Neural cell (in vitro differentiated cells): ENCODE measurements around the gene TIMP4. TPM values are rescaled to one million over a fixed set of nuclear protein-coding genes. Genes with fewer than 3 reads are reported as not detected.

ENCODE experiments used
- H2AFZ ChIP-seq: fragments of 200-600, 300-800 bp; sonication (generic), shearing (Covaris generic); 2 replicates; pipeline ENCODE4 v1.6.0; 2014; ENCODE audit warnings: low read depth, mild to moderate bottlenecking, antibody characterized with exemption, low read length, moderate library complexity
- H3F3A ChIP-seq: fragments of 200-600 bp; shearing (Covaris generic); 2 replicates; pipeline ENCODE4 v1.6.1; 2016; ENCODE audit warnings: mild to moderate bottlenecking, moderate library complexity, mixed read lengths, antibody characterized with exemption, low read length; ENCODE audit not compliant: insufficient read depth, poor library complexity, severe bottlenecking
- H3K27ac ChIP-seq: fragments of 200-600, 300-800 bp; sonication (generic), shearing (Covaris generic); 2 replicates; pipeline ENCODE4 v1.5.1; 2014; ENCODE audit warnings: mild to moderate bottlenecking, low read length, moderate library complexity
- H3K27me3 ChIP-seq: fragments of 300-800, 200-600 bp; sonication (generic), shearing (Covaris generic); 2 replicates; pipeline ENCODE4 v1.6.0; 2014; ENCODE audit warnings: mild to moderate bottlenecking, low read depth, low read length, moderate library complexity; ENCODE audit not compliant: insufficient read depth
- H3K36me3 ChIP-seq: fragments of 300-800, 200-600 bp; sonication (generic), shearing (Covaris generic); 2 replicates; pipeline ENCODE4 v1.5.1; 2014; ENCODE audit warnings: mild to moderate bottlenecking, antibody characterized with exemption, low read length, moderate library complexity; ENCODE audit not compliant: insufficient read depth
- H3K4me2 ChIP-seq: fragments of 300-800, 200-600 bp; sonication (generic), shearing (Covaris generic); 2 replicates; pipeline ENCODE4 v1.6.0; 2014; ENCODE audit warnings: mild to moderate bottlenecking, low read length
- H3K4me3 ChIP-seq: fragments of 300-800, 200-600 bp; sonication (generic), shearing (Covaris generic); 2 replicates; pipeline ENCODE4 v1.5.1; 2014; ENCODE audit warnings: mild to moderate bottlenecking, low read length, moderate library complexity
- H3K79me2 ChIP-seq: fragments of 200-600 bp; shearing (Covaris generic); replicated peaks from 2 replicates; pipeline ENCODE4 v1.6.0; 2014; ENCODE audit warnings: mild to moderate bottlenecking, low read length, moderate library complexity; ENCODE audit not compliant: insufficient read depth
- H3K9ac ChIP-seq: fragments of 300-800, 200-600 bp; sonication (generic), shearing (Covaris generic); 2 replicates; pipeline ENCODE4 v1.6.1; 2016; ENCODE audit warnings: mild to moderate bottlenecking, low read length, mixed read lengths
- H3K9me2 ChIP-seq: fragments of 200-600 bp; shearing (Covaris generic); 2 replicates; pipeline ENCODE4 v1.6.1; 2016; ENCODE audit warnings: mild to moderate bottlenecking, low read length, mixed read lengths; ENCODE audit not compliant: insufficient read depth
- H3K9me3 ChIP-seq: fragments of 200-600, 300-800 bp; sonication (generic), shearing (Covaris generic); 2 replicates; pipeline ENCODE4 v1.6.1; 2016; ENCODE audit warnings: mild to moderate bottlenecking, mixed run types, low read length, moderate library complexity, mixed read lengths
- H4K20me1 ChIP-seq: fragments of 200-600 bp; shearing (Covaris generic); 2 replicates; pipeline ENCODE4 v1.6.1; 2016; ENCODE audit warnings: mild to moderate bottlenecking, mixed run types; ENCODE audit not compliant: insufficient read depth
- CTCF ChIP-seq: fragments of 450-650 bp; IDR thresholded peaks from 2 replicates; pipeline ENCODE4 v1.5.1; 2014; ENCODE audit warnings: antibody characterized with exemption, mild to moderate bottlenecking, moderate library complexity; ENCODE audit not compliant: poor library complexity, severe bottlenecking
- EP300 ChIP-seq: fragments of 450-650 bp; conservative IDR thresholded peaks from 2 replicates; pipeline ENCODE4 v1.6.1; 2014; ENCODE audit warnings: antibody characterized with exemption, mild to moderate bottlenecking, moderate library complexity; ENCODE audit not compliant: poor library complexity, severe bottlenecking
- EZH2 ChIP-seq: fragments of 200-600, 300-800 bp; shearing (Covaris generic), sonication (generic); IDR thresholded peaks from 2 replicates; pipeline ENCODE4 v1.6.1; 2014; ENCODE audit warnings: antibody characterized with exemption, low read length, borderline replicate concordance, mild to moderate bottlenecking; ENCODE audit not compliant: insufficient read depth, poor library complexity, severe bottlenecking
- MXI1 ChIP-seq: fragments of 450-650 bp; conservative IDR thresholded peaks from 2 replicates; pipeline ENCODE4 v1.6.1; 2014; ENCODE audit warnings: antibody characterized with exemption, mild to moderate bottlenecking; ENCODE audit not compliant: poor library complexity, severe bottlenecking
- POLR2AphosphoS5 ChIP-seq: IDR thresholded peaks from 2 replicates; pipeline ENCODE4 v1.6.1; 2012
- RAD21 ChIP-seq: fragments of 450-650 bp; conservative IDR thresholded peaks from 2 replicates; pipeline ENCODE4 v1.6.1; 2014; ENCODE audit warnings: antibody characterized with exemption, mild to moderate bottlenecking, moderate library complexity
- REST ChIP-seq: IDR thresholded peaks from 2 replicates; pipeline ENCODE4 v1.6.1; 2012; ENCODE audit warnings: borderline replicate concordance
- SMC3 ChIP-seq: fragments of 450-650 bp; conservative IDR thresholded peaks from 2 replicates; pipeline ENCODE4 v1.6.1; 2014; ENCODE audit warnings: antibody characterized with exemption, mild to moderate bottlenecking, moderate library complexity; ENCODE audit not compliant: poor library complexity
- TAF1 ChIP-seq: IDR thresholded peaks from 2 replicates; pipeline ENCODE4 v1.6.1; 2012; ENCODE audit warnings: low read depth
- polyA plus RNA-seq: library from polyadenylated mRNA; depleted of rRNA; stranded (reverse); fragments of >200 nt; gene quantifications from 2 replicates; pipeline ENCODE4 v1.2.3, GENCODE V29; 2014

The TIMP4 gene
- polyA plus RNA-seq, 1 donor from 2014 or later, result not detected

GRCh38 chr3:12155264-12155663 is 3.4 kb downstream of the TIMP4 start:
- Histone ChIP-seq H3K9me2 (no peaks in the 10 kb centered on the region), H3K27ac (no peak overlapping the region), H2AFZ (no peak overlapping the region), H3K9ac (no peak overlapping the region), H3K27me3 (no peaks in the 10 kb centered on the region), H3K9me3 (no peaks in the 10 kb centered on the region), H3K4me3 (no peak overlapping the region), H3K4me2 (no peak overlapping the region), H3F3A (no peaks in the 10 kb centered on the region), H3K36me3 (no peaks in the 10 kb centered on the region), H4K20me1 (no peaks in the 10 kb centered on the region), H3K79me2 (no peaks in the 10 kb centered on the region)
- no peak for TF ChIP-seq TAF1
- no peak for TF ChIP-seq MXI1
- no peak for TF ChIP-seq CTCF
- no peak for TF ChIP-seq POLR2AphosphoS5
- no peak for TF ChIP-seq REST
- no peak for TF ChIP-seq RAD21
- no peak for TF ChIP-seq SMC3
- no peak for TF ChIP-seq EZH2
- no peak for TF ChIP-seq EP300

GRCh38 chr3:12154151-12154550 is 4.6 kb downstream of the TIMP4 start:
- Histone ChIP-seq H3K9ac (no peak overlapping the region), H3K36me3 (no peaks in the 10 kb centered on the region), H3K79me2 (no peaks in the 10 kb centered on the region), H3F3A (no peaks in the 10 kb centered on the region), H3K4me3 (no peak overlapping the region), H4K20me1 (no peaks in the 10 kb centered on the region), H3K9me2 (no peaks in the 10 kb centered on the region), H2AFZ (no peak overlapping the region), H3K27me3 (no peaks in the 10 kb centered on the region), H3K27ac (no peak overlapping the region), H3K4me2 (no peak overlapping the region), H3K9me3 (no peaks in the 10 kb centered on the region)
- TF ChIP-seq CTCF, result no peak
- TF ChIP-seq MXI1, result no peak
- TF ChIP-seq POLR2AphosphoS5, result no peak
- TF ChIP-seq SMC3, result no peak
- TF ChIP-seq RAD21, result no peak
- TF ChIP-seq EZH2, result no peak
